H1 (cell line): ENCODE measurements around the gene TLCD2. TPM values are rescaled to one million over a fixed set of nuclear protein-coding genes. Genes with fewer than 3 reads are reported as not detected.
A peak's percentile ranks its signal among the peaks of the same experiment; 100 is the strongest.

ENCODE experiments used
- CTCF ChIA-PET: fragments of 300-600 bp; sonication (Branson Sonifier 250); formaldehyde crosslinking; loops from one replicate; lab custom pipeline; 2021; ENCODE audit not compliant: partially characterized antibody; lab: Charles Lee
- POLR2A ChIA-PET: fragments of 300-600 bp; sonication (Branson Sonifier 250); formaldehyde crosslinking; loops from one replicate; lab custom pipeline; 2021; ENCODE audit warnings: inconsistent platforms; ENCODE audit not compliant: partially characterized antibody; lab: Charles Lee
- DNase-seq, 2 experiments: peaks; one replicate each; pipeline versions ENCODE4 v3.0.0 to v3.0.0-alpha.2; 2010 to 2022; ENCODE audit warnings: low spot score in 2 of 2, low read depth in 1 of 2, mixed read lengths in 1 of 2
- FAIRE-seq: peaks from 2 replicates; lab custom pipeline; 2011; peaks lifted over from hg19 to GRCh38; lab: Jason Lieb, UNC
- H2AFZ ChIP-seq: 2 replicates; pipeline ENCODE4 v1.8.1; 2012; ENCODE audit warnings: low read length, inconsistent platforms
- H2AK5ac ChIP-seq: 2 replicates; pipeline ENCODE4 v1.6.1; 2013; ENCODE audit warnings: low read depth, low read length
- H2BK120ac ChIP-seq: replicated peaks from 2 replicates; pipeline ENCODE3; 2013; ENCODE audit warnings: low read depth, low read length, inconsistent platforms
- H2BK12ac ChIP-seq: 2 replicates; pipeline ENCODE4 v1.6.1; 2013; ENCODE audit warnings: low read depth, low read length
- H2BK15ac ChIP-seq: 2 replicates; pipeline ENCODE4 v1.6.1; 2013; ENCODE audit warnings: low read length
- H2BK20ac ChIP-seq: 2 replicates; pipeline ENCODE4 v1.6.1; 2013; ENCODE audit warnings: low read length
- H2BK5ac ChIP-seq: 2 replicates; pipeline ENCODE4 v1.6.1; 2013; ENCODE audit warnings: low read depth, low read length
- H3K14ac ChIP-seq: 2 replicates; pipeline ENCODE4 v1.6.1; 2013; ENCODE audit warnings: inconsistent platforms; ENCODE audit not compliant: insufficient read length
- H3K18ac ChIP-seq: 2 replicates; pipeline ENCODE4 v1.6.1; 2013; ENCODE audit warnings: low read length; ENCODE audit errors: extremely low read depth
- H3K23ac ChIP-seq: 2 replicates; pipeline ENCODE4 v1.6.1; 2013; ENCODE audit warnings: inconsistent platforms; ENCODE audit not compliant: insufficient read length
- H3K23me2 ChIP-seq: 2 replicates; pipeline ENCODE4 v1.6.1; 2013; ENCODE audit warnings: low read depth, low read length
- H3K27ac ChIP-seq: 2 replicates; pipeline ENCODE4 v1.6.1; 2011; ENCODE audit warnings: low read depth, low read length, inconsistent platforms
- H3K27me3 ChIP-seq, 4 experiments: replicated peaks in 1 of 4; 1 replicate in 1 of 4; 2 replicates in 3 of 4; pipeline versions ENCODE4 v1.6.1 to v1.8.1; 2011 to 2013; ENCODE audit warnings: low read length in 3 of 4, mild to moderate bottlenecking in 3 of 4, inconsistent platforms in 2 of 4, mixed read lengths in 2 of 4, moderate library complexity in 1 of 4; ENCODE audit not compliant: control insufficient read depth in 3 of 4, insufficient read depth in 3 of 4; ENCODE audit errors: extremely low read depth in 1 of 4
- H3K36me3 ChIP-seq, 4 experiments: 2 replicates each; pipeline versions ENCODE4 v1.6.1 to v1.8.1; 2011 to 2013; ENCODE audit warnings: mild to moderate bottlenecking in 4 of 4, low read length in 3 of 4, moderate library complexity in 2 of 4, control low read depth in 1 of 4, inconsistent platforms in 1 of 4; ENCODE audit not compliant: insufficient read depth in 4 of 4, control insufficient read depth in 2 of 4
- H3K4ac ChIP-seq: replicated peaks from 2 replicates; pipeline ENCODE3; 2013; ENCODE audit warnings: low read length, low read depth, mixed read lengths, inconsistent platforms; ENCODE audit not compliant: insufficient read length
- H3K4me1 ChIP-seq, 4 experiments: replicated peaks in 1 of 4; 1 replicate in 1 of 4; 2 replicates in 3 of 4; pipeline versions ENCODE4 v1.6.1 to v1.8.1; 2011 to 2013; ENCODE audit warnings: low read length in 3 of 4, inconsistent platforms in 2 of 4, mixed read lengths in 1 of 4; ENCODE audit not compliant: insufficient read depth in 4 of 4, control insufficient read depth in 3 of 4
- H3K4me2 ChIP-seq, 2 experiments: 2 replicates each; pipeline versions ENCODE4 v1.6.1 to v1.8.1; 2011 to 2013; ENCODE audit warnings: low read depth in 2 of 2, low read length in 2 of 2, control low read depth in 1 of 2, inconsistent platforms in 1 of 2, mild to moderate bottlenecking in 1 of 2; ENCODE audit not compliant: insufficient read depth in 1 of 2
- H3K4me3 ChIP-seq, 4 experiments: fragments of 200-600, 300-600 bp in 1 of 4; sonication (generic), shearing (Covaris generic), sonication (Bioruptor Twin) in 1 of 4; 2 replicates each; pipeline versions ENCODE4 v1.5.1 to v1.8.1; 2011 to 2016; ENCODE audit warnings: low read length in 4 of 4, low read depth in 3 of 4, control low read depth in 2 of 4, inconsistent platforms in 2 of 4, mild to moderate bottlenecking in 2 of 4, mixed read lengths in 1 of 4, moderate library complexity in 1 of 4; ENCODE audit not compliant: insufficient read depth in 2 of 4; ENCODE audit errors: extremely low read depth in 1 of 4
- H3K56ac ChIP-seq: replicated peaks from 2 replicates; pipeline ENCODE3; 2013; ENCODE audit warnings: low read depth, mild to moderate bottlenecking, mixed read lengths, low read length, inconsistent platforms; ENCODE audit not compliant: insufficient read length
- H3K79me1 ChIP-seq: 2 replicates; pipeline ENCODE4 v1.6.1; 2013; ENCODE audit warnings: low read depth, low read length, control low read depth
- H3K79me2 ChIP-seq, 2 experiments: 2 replicates each; pipeline versions ENCODE4 v1.6.1 to v1.8.1; 2012 to 2013; ENCODE audit warnings: low read length in 2 of 2, mild to moderate bottlenecking in 2 of 2, inconsistent platforms in 1 of 2; ENCODE audit not compliant: insufficient read depth in 2 of 2, control insufficient read depth in 1 of 2
- H3K9ac ChIP-seq, 4 experiments: replicated peaks in 1 of 4; 1 replicate in 1 of 4; 2 replicates in 3 of 4; pipeline versions ENCODE4 v1.6.1 to v1.8.1; 2011 to 2013; ENCODE audit warnings: low read depth in 3 of 4, low read length in 3 of 4, control low read depth in 2 of 4, mild to moderate bottlenecking in 2 of 4, moderate library complexity in 2 of 4, inconsistent platforms in 1 of 4; ENCODE audit errors: extremely low read depth in 1 of 4
- H3K9me3 ChIP-seq, 2 experiments: 2 replicates each; pipeline versions ENCODE4 v1.6.1 to v1.8.1; 2012 to 2013; ENCODE audit warnings: mild to moderate bottlenecking in 2 of 2, moderate library complexity in 2 of 2, control low read depth in 1 of 2, inconsistent platforms in 1 of 2, low read depth in 1 of 2, low read length in 1 of 2, mixed read lengths in 1 of 2; ENCODE audit not compliant: insufficient read depth in 2 of 2
- H4K20me1 ChIP-seq, 2 experiments: replicated peaks in 1 of 2; 2 replicates each; pipeline versions ENCODE3 to v1.8.1; 2011 to 2013; ENCODE audit warnings: inconsistent platforms in 2 of 2, low read length in 2 of 2, mild to moderate bottlenecking in 1 of 2; ENCODE audit not compliant: insufficient read depth in 2 of 2, control insufficient read depth in 1 of 2
- H4K5ac ChIP-seq: 2 replicates; pipeline ENCODE4 v1.6.1; 2013; ENCODE audit warnings: low read length, low read depth, mixed read lengths, inconsistent platforms; ENCODE audit not compliant: insufficient read length
- H4K8ac ChIP-seq: 2 replicates; pipeline ENCODE4 v1.8.0; 2013; ENCODE audit warnings: mild to moderate bottlenecking, moderate library complexity, low read length, inconsistent platforms; ENCODE audit not compliant: insufficient read depth; ENCODE audit errors: extremely low read depth
- H4K91ac ChIP-seq: replicated peaks from 2 replicates; pipeline ENCODE3; 2013; ENCODE audit warnings: low read length, mixed read lengths, inconsistent platforms; ENCODE audit not compliant: insufficient read length
- CBX5 ChIP-seq: fragments of 300-800, 300-1000 bp; sonication (generic); IDR thresholded peaks from 2 replicates; pipeline ENCODE4 v1.7.1; 2016; ENCODE audit warnings: antibody characterized with exemption, low read length, low read depth
- CREB1 ChIP-seq: IDR thresholded peaks from 2 replicates; pipeline ENCODE4 v1.6.1; 2012; ENCODE audit warnings: inconsistent platforms
- EP300 ChIP-seq, 2 experiments: IDR thresholded peaks; 1 replicate in 1 of 2; 2 replicates in 1 of 2; pipeline ENCODE4 v1.6.1; 2011 to 2012; ENCODE audit warnings: low read depth in 2 of 2, low read length in 2 of 2, mild to moderate bottlenecking in 2 of 2, borderline replicate concordance in 1 of 2, inconsistent platforms in 1 of 2, moderate library complexity in 1 of 2
- GTF2F1 ChIP-seq: IDR thresholded peaks from 2 replicates; pipeline ENCODE4 v1.6.1; 2012; ENCODE audit warnings: low read depth, low read length, improper control_type of control experiment, borderline replicate concordance
- HDAC2 ChIP-seq, 2 experiments: fragments of 300-600 bp in 1 of 2; sonication (generic) in 1 of 2; IDR thresholded peaks; 2 replicates each; pipeline ENCODE4 v1.6.1; 2011 to 2012; ENCODE audit warnings: low read depth in 2 of 2, low read length in 2 of 2, mild to moderate bottlenecking in 2 of 2, moderate library complexity in 2 of 2, borderline replicate concordance in 1 of 2, inconsistent platforms in 1 of 2
- NANOG ChIP-seq: IDR thresholded peaks from 2 replicates; pipeline ENCODE4 v1.6.1; 2011; ENCODE audit warnings: low read length, low read depth, mild to moderate bottlenecking, inconsistent platforms; ENCODE audit not compliant: insufficient read depth, poor library complexity, severe bottlenecking
- NRF1 ChIP-seq: IDR thresholded peaks from 2 replicates; pipeline ENCODE4 v1.6.1; 2011; ENCODE audit warnings: mild to moderate bottlenecking, low read depth, low read length, improper control_type of control experiment
- RXRA ChIP-seq: IDR thresholded peaks from 2 replicates; pipeline ENCODE4 v1.6.1; 2011; ENCODE audit warnings: low read depth, mild to moderate bottlenecking, low read length, moderate library complexity; ENCODE audit not compliant: insufficient read depth
- SIN3A ChIP-seq, 2 experiments: IDR thresholded peaks in 1 of 2; conservative IDR thresholded peaks in 1 of 2; 2 replicates each; pipeline ENCODE4 v1.6.1; 2011 to 2012; ENCODE audit warnings: low read length in 2 of 2, improper control_type of control experiment in 1 of 2, low read depth in 1 of 2, mild to moderate bottlenecking in 1 of 2
- TBP ChIP-seq: IDR thresholded peaks from 2 replicates; pipeline ENCODE4 v1.6.1; 2011; ENCODE audit warnings: low read depth, low read length, improper control_type of control experiment
- WGBS, 2 experiments: shearing (Covaris generic) in 1 of 2; methylation state at CpG; one replicate each; pipeline versions ENCODE4 v1.1.6 to v1.1.7; 2013 to 2015; ENCODE audit warnings: low lambda C conversion rate in 2 of 2, mixed read lengths in 2 of 2, inconsistent platforms in 1 of 2, low coverage in 1 of 2, missing lambda C conversion rate in 1 of 2; ENCODE audit not compliant: insufficient replicate concordance in 2 of 2, insufficient coverage in 1 of 2, insufficient read length in 1 of 2; ENCODE audit errors: extremely low coverage in 1 of 2, missing lambda C conversion rate in 1 of 2; 5-methylcytosine and 5-hydroxymethylcytosine counted together
- polyA plus RNA-seq, 7 experiments: library from polyadenylated mRNA; depleted of rRNA in 3 of 7; stranded (reverse) in 5 of 7; unstranded in 2 of 7; fragments of >200 nt in 5 of 7; fragments of 200-250 nt in 2 of 7; gene quantifications; 1 replicate in 5 of 7; 2 replicates in 1 of 7; 4 replicates in 1 of 7; pipeline versions ENCODE4 v1.2.1 to v1.2.3, GENCODE V29; 2011 to 2013; ENCODE audit warnings: missing spikeins in 2 of 7, mixed read lengths in 2 of 7
- total RNA-seq: library from RNA; stranded (reverse); fragmentation: NEBNext Ultra II Directional; extraction: Animal tissue kit (Norgen Biotek cat#: 25700); gene quantifications from 2 replicates; pipeline ENCODE4 v1.2.1, GENCODE V29; 2021

TLCD2 gene
- total and polyA plus RNA-seq, 2 of the 8 experiments (the other 6 are each of a cell fraction or from before 2014, with no cell fraction given), result 0.47 to 1.4 TPM

GRCh38 chr17:1724351-1724868 is 14.2 kb upstream of the TLCD2 start, which contains the start of gene WDR81:
WDR81 (plus strand) TSS chr17:1724704; CDS start chr17:1724960, 256 bp downstream.
- Histone ChIP-seq H3K56ac (peak within 1 kb of the TSS; percentile 30), H2BK5ac (no peak within 1 kb of the TSS; the same call in 1 of the 2 replicates), H3K79me2 (no peaks in the 10 kb centered on the region; a peak in 1 of 4 replicates), H3K36me3 (no peaks in the 10 kb centered on the region; a peak in 1 of 8 replicates), H2BK120ac (no peak within 1 kb of the TSS), H3K23ac (no peak within 1 kb of the TSS), H2BK12ac (0 out of 2 replicates have a peak within 1 kb of the TSS, but pooled peaks have one; percentile 5), H3K27ac (no peak within 1 kb of the TSS), H2BK15ac (no peak within 1 kb of the TSS), H4K20me1 (peaks cover 0 to 5% of the 10 kb centered on the region in 2 experiments), H3K4me3 (peak within 1 kb of the TSS; percentile 39 to 78 (median 45)), H3K27me3 (0 out of 7 replicates have a peak, but pooled peaks cover 0 to 2% (median 0%) of the 10 kb centered on the region in 4 experiments), H3K79me1 (peaks cover 4% of the 10 kb centered on the region; the same call in 1 of the 2 replicates), H2AFZ (no peak within 1 kb of the TSS; the same call in 1 of the 2 replicates), H3K14ac (no peak within 1 kb of the TSS), H3K18ac (no peak within 1 kb of the TSS; the same call in 1 of the 2 replicates), H3K9ac (peak within 1 kb of the TSS in 1 of 4 experiments; percentile 35; a peak in 3 of 7 replicates), H3K9me3 (no peaks in the 10 kb centered on the region), H3K23me2 (peaks cover 8% of the 10 kb centered on the region; the same call in 1 of the 2 replicates), H3K4me2 (peak within 1 kb of the TSS; percentile 44 to 95), H3K4ac (peak within 1 kb of the TSS; percentile 44), H2BK20ac (no peak within 1 kb of the TSS), H3K4me1 (peaks cover 0 to 5% (median 3%) of the 10 kb centered on the region in 4 experiments; a peak in 5 of 7 replicates), H4K91ac (peak within 1 kb of the TSS; percentile 65), H4K8ac (peak within 1 kb of the TSS; percentile 93), H2AK5ac (no peak within 1 kb of the TSS), H4K5ac (peak within 1 kb of the TSS; percentile 33)
- CTCF ChIA-PET, result interaction anchor here (1.0 to 2.5 kb wide), 10 partner anchors 10 to 62 kb away, joined by 3 to 15 read pairs (median 3); partner anchors contain the start of gene SERPINF1
- DNase-seq, result peak in 1 of 2 experiments; percentile 90
- POLR2A ChIA-PET, result interaction anchor here (0.9 to 3.1 kb wide), 7 partner anchors 8 to 42 kb away, joined by 3 to 17 read pairs (median 5); partner anchors contain the start of gene SERPINF1
- WGBS, 2 experiments, result 5% methylated on average over 20 of the region's 57 CpGs; no CpG with 5 or more reads in 1 of the 2 experiments
- no peak for FAIRE-seq
- peak; percentile 65; the same call in 1 of the 2 replicates for TF ChIP-seq GTF2F1
- TF ChIP-seq CREB1, result 0 out of 2 replicates have a peak, but pooled peaks have one; percentile 36
- no peak for TF ChIP-seq RXRA
- no peak for TF ChIP-seq CBX5
- 0 out of 3 replicates have a peak, but pooled peaks of 1 of the 2 experiments have one; percentile 14 for TF ChIP-seq EP300 (IDR thresholded peaks at IDR 0.05; ENCODE audit: borderline replicate concordance in 1 of 2, low read depth in 2 of 2, low read length in 2 of 2)
- TF ChIP-seq NRF1, result no peak
- peak; percentile 94 to 96 for TF ChIP-seq SIN3A (conservative IDR thresholded peaks at IDR 0.05 in 1 of 2, IDR thresholded peaks at IDR 0.05 in 1 of 2; ENCODE audit: low read depth in 1 of 2, low read length in 2 of 2)
- peak; percentile 40; the same call in 1 of the 2 replicates for TF ChIP-seq TBP
- TF ChIP-seq HDAC2 (IDR thresholded peaks at IDR 0.05; ENCODE audit: borderline replicate concordance in 1 of 2, low read depth in 2 of 2, low read length in 2 of 2), result 0 out of 4 replicates have a peak, but pooled peaks of 1 of the 2 experiments have one; percentile 64
- TF ChIP-seq NANOG, result no peak
